ENCODE results near the gene TAC3.
"Not testable (repeated sequence)": the region's sequence is repeated elsewhere in the genome, so short reads cannot be mapped to it uniquely, and the experiment has no call there.

The TAC3 gene

GRCh38 chr12:57016348-57016747, at the start of gene TAC3:
TAC3 (minus strand) TSS chr12:57016529; CDS start chr12:57015797, 732 bp downstream.
- DNase-seq, result no peak

- no peak for DNase-seq
Observed at GRCh38 chr12:57063991-57064685, 47.8 kb upstream of the TAC3 start.

GRCh38 chr12:57058454-57058853, 42.1 kb upstream of the TAC3 start:
- DNase-seq, result no peak

GRCh38 chr12:57057067-57057751, 40.9 kb upstream of the TAC3 start:
- no peak for DNase-seq

GRCh38 chr12:57055824-57056223, 39.5 kb upstream of the TAC3 start:
- DNase-seq, result no peak

GRCh38 chr12:57053901-57054300, 37.6 kb upstream of the TAC3 start:
- DNase-seq, result not testable (repeated sequence)

- DNase-seq, result not testable (repeated sequence)
Observed at GRCh38 chr12:57053146-57053545, 36.8 kb upstream of the TAC3 start.

GRCh38 chr12:57051011-57051410, 34.7 kb upstream of the TAC3 start:
- DNase-seq, result no peak

GRCh38 chr12:57049890-57050289, 33.6 kb upstream of the TAC3 start, which contains the start of gene MYO1A:
MYO1A (minus strand) TSS chr12:57050129; CDS start chr12:57048323, 1,806 bp downstream.
- DNase-seq, result no peak

- no peak for DNase-seq
Observed at GRCh38 chr12:57049119-57049446, 32.8 kb upstream of the TAC3 start.

- DNase-seq, result no peak
Observed at GRCh38 chr12:57048423-57049118, 32.2 kb upstream of the TAC3 start.

- no peak for DNase-seq
Observed at GRCh38 chr12:57047981-57048380, 31.7 kb upstream of the TAC3 start.

- DNase-seq, result peak; percentile 79
Observed at GRCh38 chr12:57046947-57047890, 30.9 kb upstream of the TAC3 start.

GRCh38 chr12:57046086-57046791, 29.9 kb upstream of the TAC3 start:
- DNase-seq, result no peak

GRCh38 chr12:57044889-57045288, 28.6 kb upstream of the TAC3 start:
- no peak for DNase-seq

GRCh38 chr12:57044468-57044867, 28.1 kb upstream of the TAC3 start:
- DNase-seq, result no peak

GRCh38 chr12:57042695-57043094, 26.4 kb upstream of the TAC3 start:
- DNase-seq, result no peak

GRCh38 chr12:57040750-57041149, 24.4 kb upstream of the TAC3 start:
- no peak for DNase-seq

- DNase-seq, result no peak
Observed at GRCh38 chr12:57040211-57040610, 23.9 kb upstream of the TAC3 start.

GRCh38 chr12:57039016-57039798, 22.9 kb upstream of the TAC3 start:
- no peak for DNase-seq

GRCh38 chr12:57037264-57037663, 20.9 kb upstream of the TAC3 start:
- no peak for DNase-seq

Measured in activated CD8-positive, alpha-beta memory T cell treated with anti-CD3 and anti-CD28 coated beads, Interleukin-2, amount 50 U/mL, for 48 hours (primary cell).